Dermis blood vessel endothelial cell (primary cell): ENCODE results near the gene PDZRN4. TPM values are rescaled to one million over a fixed set of nuclear protein-coding genes. Genes with fewer than 3 reads are reported as not detected.
"Not testable (repeated sequence)": the region's sequence is repeated elsewhere in the genome, so short reads cannot be mapped to it uniquely, and the experiment has no call there.

Source experiments
- DNase-seq: peaks from one replicate; pipeline ENCODE4 v3.0.0; 2010
- total RNA-seq: library from RNA; depleted of rRNA; stranded (reverse); fragments of >200 nt; gene quantifications from 2 replicates; pipeline ENCODE4 v1.2.3, GENCODE V29; 2014

The PDZRN4 gene
- total RNA-seq, result not detected in 2 replicates

DNA sequence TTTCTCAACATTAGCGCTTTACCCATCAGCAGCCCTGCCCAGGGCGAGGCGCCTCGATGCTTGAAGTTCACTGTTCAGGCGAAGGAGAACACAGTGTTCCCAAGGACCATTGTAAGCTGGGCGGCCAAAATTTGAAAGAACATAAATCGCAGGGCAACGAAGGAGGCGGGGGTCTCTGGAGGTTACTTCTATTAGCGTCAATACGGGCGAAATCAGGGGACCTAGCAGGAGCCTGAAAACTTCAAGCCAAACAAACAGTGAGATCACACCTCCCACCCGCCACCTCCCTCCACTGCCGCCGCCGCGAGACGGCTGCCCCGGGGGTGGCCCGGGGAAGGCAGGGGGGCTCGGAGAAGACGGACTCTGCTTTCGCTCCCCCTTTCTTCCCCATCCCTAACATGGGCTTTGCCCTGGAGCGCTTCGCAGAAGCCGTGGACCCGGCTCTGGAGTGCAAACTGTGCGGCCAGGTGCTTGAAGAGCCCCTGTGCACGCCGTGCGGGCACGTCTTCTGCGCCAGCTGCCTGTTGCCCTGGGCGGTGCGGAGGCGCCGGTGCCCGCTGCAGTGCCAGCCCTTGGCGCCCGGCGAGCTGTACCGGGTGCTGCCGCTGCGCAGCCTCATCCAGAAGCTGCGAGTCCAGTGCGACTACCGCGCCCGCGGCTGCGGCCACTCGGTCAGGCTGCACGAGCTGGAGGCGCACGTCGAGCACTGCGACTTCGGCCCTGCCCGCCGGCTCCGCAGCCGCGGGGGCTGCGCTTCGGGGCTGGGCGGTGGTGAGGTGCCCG is at the start of gene PDZRN4:
TSS of gene PDZRN4 (plus strand) at position 263 of the 783 bp plus-strand sequence.
- no peak for DNase-seq

DNA sequence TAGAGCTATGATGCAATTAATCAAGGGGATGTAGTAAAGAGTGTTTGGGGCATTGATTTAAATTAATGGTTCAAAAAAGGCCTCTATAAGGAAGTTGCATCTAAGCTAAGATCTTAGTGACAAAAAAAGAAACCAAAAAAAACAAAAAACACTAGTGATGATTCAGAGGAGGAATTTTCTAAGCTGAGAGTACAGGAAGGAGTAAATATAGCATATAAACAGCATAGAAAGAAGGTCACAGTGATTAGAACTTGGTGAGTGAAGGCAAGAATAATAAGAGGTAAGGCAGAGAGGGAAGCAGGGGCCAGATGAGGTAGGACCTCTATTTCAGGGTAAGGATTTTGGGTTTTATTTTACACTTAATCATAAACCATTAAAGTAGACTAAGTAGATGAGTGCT is 48.0 kb upstream of the PDZRN4 start:
- DNase-seq, result no peak

DNA sequence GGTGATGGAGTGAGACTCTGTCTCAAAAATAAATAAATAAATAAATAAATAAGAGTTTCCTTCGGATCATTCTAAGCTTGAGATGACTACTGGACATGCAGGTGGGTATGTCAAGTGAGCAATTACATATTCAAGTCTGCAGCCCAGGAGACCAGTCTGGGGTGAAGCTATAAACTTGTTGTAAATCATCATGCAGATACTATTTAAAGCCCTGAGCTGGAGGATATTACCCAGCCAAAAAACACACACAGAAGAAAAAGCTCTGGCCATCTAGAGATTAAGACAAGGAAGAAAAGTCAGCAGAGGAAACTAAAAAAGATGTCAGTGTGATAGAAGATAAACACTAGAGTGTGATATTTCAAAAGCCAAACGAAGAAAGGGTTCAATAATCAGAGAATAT is 47.0 kb upstream of the PDZRN4 start:
- no peak for DNase-seq

DNA sequence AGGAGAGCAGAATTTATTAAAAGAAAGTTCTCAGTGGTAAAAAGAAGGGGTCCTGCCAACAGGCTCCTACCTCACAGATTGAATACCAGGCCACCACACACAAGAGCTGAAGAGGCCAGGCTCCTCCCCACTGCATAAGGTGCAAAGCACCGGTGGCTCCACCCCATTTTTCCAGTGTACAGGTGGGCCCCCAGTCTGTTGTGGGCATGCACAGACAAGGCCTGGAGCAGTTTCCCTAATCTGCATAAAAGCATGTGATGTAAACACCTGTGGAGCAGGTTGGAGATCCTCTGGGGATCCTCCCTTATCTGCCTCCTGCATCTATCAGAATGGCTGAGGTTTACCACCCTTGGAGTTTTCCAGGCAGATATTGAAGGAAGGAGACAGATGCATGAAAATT is 45.7 kb upstream of the PDZRN4 start:
- no peak for DNase-seq

DNA sequence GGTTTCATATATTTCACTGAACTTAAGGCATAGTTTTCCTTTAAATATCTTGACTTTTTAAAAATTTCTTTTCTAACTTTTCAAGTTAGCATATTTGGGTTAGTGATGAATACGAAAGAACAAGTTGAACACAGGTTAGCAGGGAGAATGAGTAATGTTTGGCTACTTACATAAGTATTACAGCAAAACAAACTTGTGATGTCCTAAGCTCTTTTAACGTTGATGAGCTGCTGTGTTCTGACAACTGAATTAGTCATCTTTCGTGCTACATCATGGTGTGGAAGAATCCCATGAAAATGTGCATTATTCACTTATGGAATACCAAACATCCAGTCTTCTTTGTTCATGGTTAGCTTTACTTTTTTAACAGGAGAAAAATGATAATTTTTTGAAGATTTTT is 36.3 kb upstream of the PDZRN4 start:
- DNase-seq, result no peak

DNA sequence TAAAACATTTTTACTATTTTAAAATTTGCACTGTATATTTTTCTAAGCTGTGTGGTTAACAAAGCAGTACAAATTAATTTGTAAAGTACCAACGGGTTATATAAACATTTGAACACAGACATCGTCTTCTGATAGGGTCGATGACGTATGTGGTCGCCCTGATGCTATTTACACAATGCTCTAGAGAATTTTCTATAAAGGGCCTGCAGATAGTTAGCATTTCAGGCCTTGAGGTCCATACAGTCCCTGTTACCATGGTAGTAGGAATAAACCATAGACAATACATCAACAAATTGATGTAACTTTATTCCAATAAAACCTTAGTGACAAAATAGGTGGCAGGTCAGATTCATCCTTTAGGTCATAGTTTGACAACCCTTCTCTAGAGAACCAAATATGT is 25.7 kb upstream of the PDZRN4 start:
- DNase-seq, result no peak

DNA sequence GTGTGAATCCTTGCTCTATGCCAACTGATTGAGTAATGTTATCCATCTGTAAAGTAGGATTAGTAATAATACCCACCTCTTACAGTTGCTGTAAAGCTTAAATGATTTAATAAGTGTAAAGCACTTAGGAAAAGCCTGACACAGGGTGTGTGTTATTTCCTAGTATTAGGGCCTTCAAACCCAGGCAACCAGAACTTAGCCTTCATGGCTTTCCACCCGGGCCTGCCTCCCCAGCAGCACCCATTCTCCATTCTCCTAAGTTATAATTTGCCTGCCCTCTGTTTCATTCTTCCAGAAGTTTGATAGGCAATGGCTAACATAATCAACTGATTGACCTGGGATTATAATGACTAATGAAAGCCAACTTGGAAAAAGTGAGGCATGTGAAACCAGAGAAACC is 20.4 kb upstream of the PDZRN4 start:
- DNase-seq, result no peak

DNA sequence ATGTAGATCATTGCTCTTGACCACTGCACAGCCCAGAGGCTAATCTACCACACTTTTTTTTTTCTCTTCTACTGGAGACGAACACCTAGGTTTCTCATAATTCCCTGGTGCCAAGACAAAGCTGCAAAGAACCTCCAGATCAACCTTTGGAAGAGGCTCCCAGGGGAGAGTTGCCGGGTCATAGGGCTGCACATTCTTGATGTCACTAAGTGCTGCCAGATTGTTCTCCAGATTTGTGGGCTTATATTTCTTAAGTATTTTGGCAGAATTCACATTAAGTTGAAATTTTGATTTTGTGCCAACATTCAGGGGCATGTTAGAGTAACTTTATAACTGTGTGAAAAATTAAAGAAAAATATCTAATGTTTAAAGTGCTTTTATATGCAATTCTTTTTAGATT is 13.5 kb upstream of the PDZRN4 start:
- DNase-seq, result no peak

DNA sequence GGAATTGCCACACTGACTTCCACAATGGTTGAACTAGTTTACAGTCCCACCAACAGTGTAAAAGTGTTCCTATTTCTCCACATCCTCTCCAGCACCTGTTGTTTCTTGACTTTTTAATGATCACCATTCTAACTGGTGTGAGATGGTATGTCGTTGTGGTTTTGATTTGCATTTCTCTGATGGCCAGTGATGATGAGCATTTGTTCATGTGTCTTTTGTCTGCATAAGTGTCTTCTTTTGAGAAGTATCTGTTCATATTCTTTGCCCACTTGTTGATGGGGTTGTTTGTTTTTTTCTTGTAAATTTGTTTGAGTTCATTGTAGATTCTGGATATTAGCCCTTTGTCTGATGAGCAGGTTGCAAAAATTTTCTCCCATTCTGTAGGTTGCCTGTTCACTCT is 8.6 kb upstream of the PDZRN4 start:
- DNase-seq, result not testable (repeated sequence)

DNA sequence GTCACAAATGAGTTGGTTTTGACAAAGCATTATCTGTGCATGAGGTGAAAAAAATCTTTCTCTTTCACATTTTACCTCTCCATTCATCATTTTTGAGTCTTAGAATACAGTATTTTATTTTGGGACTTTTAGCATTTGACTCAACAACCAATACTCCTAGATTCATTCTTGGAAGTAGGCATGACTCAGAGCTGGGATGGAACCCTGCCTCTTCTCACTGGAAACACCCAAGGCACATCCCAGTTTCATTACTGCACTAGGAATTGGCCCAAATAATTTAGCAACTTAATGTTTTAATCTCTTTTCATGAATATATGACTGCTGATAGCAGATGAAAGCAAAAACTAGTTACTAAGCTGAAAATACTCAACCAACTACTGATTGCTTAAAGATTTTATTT is 3.3 kb upstream of the PDZRN4 start:
- DNase-seq, result no peak

DNA sequence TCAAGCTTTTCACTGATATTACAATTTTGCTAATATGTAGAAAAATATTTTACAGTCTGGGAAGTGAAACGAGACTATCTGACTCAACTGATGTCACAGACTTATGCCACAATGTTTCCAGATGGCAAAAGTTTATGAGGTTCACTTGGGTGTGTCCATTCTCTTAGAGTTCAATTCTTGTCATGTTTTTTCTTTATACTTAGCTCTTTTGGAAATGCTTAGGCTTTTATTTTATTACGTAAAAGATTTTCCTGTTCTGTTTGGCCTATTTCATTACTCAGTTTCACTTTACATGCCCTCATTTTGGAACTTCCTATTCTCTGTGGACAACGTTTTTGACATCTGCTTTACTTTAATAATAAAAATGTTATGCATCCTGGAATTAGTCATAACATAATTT is 2.1 kb upstream of the PDZRN4 start:
- DNase-seq, result no peak

DNA sequence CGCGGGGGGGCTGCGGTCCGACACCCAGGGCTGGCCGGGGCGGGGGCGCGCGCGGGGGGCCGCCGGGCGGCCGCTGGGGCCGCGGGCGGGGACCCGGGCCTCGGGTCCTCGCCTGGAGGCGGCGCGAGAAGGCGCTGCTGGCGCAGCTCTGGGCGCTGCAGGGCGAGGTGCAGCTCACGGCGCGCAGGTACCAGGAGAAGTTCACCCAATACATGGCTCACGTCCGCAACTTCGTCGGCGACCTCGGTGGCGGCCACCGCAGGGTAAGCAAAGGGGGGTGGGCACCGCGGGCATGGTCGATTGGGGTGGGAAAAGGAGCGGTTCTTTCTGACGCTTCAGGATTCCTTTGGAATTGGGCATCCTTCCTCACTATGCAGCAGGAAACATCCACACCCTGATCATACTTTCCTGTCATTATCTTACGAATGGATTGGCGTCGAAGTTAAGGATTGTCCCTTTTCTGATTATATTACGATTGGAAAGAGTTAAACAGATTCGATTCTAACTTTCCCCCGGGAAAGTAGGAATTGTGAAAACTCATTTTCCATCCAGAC is 798 bp downstream of the PDZRN4 start:
- no peak for DNase-seq

DNA sequence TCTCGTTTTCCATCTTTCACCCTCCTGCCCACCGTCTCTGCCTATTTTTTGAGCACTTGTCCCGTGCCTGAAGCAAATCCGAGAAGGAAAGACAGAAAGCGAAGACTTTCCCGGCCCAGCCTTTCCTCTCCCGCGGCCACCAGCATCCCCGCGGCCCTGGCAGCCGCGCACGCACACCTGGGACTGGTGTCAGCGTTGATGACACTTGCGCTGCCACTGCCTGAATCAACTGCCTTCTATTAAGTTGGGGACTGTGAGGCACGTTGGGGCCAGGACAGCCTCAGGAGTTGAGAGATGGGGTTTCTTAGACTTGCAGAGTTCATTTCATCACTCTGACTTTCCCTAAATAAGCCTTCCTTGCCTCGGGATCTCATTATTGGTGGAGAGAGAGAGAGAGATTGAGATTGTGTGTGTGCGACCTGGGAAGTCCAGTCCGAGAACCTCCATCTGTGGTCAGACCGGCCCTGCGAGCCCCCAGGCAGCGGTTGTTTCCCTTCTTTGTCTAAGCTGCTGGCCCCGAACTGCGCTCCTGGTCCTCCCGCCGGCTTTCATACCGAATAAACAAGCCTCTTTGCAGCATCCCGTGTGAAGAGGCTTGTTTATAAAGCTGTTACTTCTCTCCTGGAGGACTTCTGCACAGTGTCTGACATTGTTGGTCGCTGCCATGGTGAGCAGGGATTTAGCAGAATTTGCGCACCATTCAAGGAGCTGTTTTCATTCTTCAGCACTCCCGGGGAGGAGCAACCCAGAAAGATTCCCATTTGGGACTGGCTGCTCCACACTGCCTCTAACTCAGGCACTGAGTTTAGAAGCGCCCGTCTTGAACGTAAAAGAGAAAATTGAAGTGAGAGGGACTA is 1.5 kb downstream of the PDZRN4 start:
- DNase-seq, result no peak

DNA sequence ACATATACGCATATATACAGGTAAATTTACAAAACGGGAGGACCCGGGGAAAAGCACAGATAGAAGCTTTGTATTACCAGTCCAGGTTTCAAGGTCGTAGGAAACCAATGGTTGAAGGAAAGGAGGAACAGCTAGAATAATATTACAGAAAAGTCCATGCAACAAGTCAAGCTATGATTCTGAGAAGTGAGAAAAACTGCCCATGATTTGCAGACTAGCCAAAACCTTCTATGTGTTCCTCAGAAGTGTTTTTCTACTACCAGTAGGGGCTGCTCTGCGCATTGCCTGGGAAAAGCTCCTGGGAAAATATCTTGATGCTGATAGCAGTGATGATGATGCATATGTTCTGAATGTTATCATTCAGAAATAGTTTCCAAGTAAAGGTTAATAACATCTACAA is 2.2 kb downstream of the PDZRN4 start:
- DNase-seq, result no peak

DNA sequence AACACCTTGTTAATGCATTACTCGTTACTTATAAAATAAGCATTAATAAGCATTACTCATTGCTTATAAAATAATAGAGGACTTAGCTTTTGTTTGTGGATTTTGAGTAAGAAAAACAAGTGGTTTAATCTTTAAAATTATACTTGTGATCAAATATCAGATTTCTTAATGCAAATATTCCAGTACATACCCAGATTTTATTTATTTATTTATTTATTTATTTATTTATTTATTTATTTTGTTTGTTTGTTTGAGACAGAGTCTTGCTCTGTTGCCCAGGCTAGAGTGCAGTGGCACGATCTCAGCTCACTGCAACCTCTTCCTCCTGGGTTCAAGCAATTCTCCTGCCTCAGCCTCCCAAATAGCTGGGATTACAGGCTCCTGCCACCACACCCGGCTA is 3.4 kb downstream of the PDZRN4 start:
- not testable (repeated sequence) for DNase-seq

DNA sequence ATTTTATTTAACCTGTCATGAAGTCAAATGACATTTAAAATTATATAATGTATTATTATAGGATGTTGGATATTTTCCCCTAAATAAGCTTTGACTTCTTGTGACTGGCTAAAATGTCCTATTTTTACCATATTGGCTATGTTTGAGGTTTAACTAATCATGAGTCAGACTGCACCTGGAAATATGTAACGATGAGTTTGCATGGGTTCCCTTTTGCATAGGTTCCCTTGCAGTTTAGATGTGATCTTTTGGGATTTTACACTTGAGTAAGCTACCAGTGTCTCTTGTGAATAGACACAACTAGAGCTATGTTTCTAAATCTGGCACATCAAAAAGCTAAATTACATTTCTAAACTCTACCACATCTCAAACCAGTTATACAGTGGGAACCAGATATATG is 5.2 kb downstream of the PDZRN4 start:
- no peak for DNase-seq

DNA sequence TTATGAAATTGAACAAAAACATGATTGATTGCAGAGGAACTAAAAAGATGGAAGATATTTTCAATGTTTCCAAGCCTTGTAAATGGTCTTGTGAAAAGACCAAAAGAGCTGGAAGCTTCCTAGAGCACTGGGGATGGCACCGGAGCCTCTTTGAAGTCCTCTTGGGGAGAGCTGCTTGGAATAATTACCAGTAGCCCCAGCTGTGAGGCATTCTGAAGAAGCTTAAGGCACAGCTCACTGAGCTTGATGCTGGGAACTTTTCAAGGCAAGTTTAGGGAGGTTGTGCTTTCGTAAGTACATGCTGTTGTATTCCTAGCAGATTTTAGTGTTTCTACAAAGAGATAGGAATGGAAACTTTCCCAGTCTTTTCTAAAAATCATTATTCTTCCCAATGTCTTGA is 13.9 kb downstream of the PDZRN4 start:
- no peak for DNase-seq

DNA sequence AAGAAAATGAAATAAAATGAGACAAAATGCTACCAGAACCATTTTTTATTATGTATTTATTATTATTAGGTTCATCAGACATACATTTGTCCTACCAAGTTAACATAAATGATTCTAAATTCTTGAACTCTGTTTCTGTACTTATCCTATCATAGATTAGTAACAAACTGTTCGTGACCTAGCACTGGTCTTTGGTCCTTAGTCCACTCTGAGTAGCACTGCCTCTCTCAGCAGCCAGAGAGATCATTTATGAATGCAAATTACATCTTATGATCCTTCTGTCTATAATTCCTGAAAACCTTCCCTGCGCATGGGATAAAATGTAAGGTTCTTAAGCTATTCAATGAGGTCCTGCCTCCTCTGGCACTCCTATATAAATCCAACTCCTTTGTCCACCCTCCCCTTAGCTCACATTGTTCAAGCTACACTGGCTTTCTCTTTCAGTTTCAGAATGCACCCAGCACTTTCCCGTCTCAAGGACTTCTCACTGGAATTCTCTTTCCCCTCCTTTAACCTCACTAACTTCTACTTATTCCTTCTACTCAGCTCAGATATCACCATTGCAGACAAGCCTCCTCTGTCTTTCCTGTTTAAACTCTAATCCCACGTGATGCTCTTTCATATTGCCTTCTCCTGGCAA is 17.1 kb downstream of the PDZRN4 start:
- DNase-seq, result no peak

DNA sequence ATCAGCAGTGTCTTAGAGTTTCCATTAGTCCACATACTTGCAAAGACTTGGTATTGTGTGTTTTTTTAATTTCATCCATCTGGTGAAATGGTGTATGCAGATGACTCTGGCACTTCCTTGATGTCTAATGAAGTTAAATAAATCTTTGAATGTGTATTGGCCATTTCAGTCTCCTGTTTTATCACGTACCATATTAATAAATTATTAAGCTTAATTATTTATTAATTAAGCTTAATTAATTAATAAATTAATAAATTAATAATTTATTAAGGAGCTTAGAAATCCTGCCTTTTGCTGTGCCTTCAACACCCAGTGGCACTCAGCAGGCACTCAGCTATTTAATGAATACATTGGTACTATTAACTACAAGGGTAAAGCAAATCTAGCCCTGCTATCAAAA is 18.2 kb downstream of the PDZRN4 start:
- no peak for DNase-seq

DNA sequence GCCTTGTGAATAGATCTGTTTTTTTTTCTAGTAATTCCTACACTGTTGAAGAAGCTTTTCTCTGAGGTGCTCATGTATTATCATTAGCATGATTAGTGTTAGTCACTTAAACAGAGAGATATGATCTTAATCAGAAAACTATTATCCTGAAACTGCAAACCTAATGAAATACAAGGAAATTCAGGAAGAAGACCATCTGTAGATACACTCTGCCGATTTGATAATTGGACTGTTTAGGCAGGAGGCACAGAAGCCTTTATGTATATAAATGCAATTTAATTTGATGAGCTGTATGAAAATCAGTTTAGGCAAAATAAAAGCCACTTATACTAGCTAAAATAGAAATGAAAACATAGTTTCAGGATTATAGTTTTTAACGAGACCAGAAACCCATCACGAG is 23.3 kb downstream of the PDZRN4 start:
- no peak for DNase-seq

DNA sequence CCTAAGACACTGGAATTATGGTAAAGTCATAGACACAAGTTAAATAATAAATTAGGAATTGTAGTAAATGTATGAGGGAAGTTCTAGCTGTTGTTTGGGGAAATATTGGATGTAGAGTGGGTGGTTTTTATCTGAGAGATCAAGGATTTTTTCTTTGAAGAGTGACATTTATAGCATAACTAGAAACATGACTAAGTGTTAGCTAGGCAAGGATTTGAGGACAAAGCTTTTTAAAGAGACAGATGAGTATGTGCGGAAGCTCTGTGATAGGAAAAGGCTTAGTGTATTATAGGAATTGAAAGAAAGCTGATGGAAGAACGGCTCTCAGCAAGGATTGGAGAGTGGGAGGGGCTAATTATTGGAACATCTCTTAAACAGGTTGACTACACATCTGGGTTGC is 24.5 kb downstream of the PDZRN4 start:
- no peak for DNase-seq

DNA sequence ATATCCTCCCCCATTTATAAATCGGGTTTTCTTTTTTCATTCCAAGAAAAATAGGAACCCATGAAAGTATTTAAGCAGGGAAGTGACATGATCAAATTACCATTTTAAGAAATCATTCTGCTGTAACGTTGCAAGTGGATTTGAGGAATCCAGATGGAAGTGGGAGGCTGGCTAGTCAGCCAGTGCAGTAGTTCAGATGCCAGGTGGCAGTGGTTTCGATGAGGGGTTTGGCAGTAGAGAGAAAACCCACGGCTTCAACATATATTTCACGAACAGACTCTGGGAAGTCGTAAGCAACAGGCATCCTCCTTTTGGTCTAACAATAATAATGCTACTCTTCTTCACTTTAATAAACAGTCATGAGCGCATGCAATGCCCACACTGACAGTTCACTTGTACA is 25.0 kb downstream of the PDZRN4 start:
- no peak for DNase-seq

DNA sequence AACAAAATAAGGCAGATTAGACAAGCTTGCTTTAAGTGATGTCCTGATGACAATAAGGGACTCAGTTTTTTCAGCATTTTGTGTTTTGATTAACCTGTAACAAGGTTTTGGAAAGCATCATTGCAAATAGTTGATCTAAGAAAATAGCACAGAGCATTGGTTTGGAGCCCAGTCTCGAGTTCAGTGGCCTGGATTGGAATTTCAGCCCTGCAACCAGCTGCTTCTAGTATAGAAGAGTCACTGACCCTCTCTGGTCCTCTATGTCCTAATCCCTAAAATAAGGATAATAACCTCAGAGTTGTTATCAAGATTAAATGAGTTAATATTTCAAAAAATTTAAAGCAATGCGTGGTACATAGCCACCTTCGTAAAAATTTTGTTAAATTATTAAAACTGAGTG is 25.5 kb downstream of the PDZRN4 start:
- DNase-seq, result no peak
